IgD-negative memory B cell (primary cell): ENCODE results near the gene MED12L. TPM values are rescaled to one million over a fixed set of nuclear protein-coding genes. Genes with fewer than 3 reads are reported as not detected.

ENCODE experiments used
- H3K27ac Mint-ChIP-seq, 3 donors: one replicate each; pipeline ENCODE4 v1.8.0; 2020 to 2022; ENCODE audit warnings: mild to moderate bottlenecking in 3 of 3, mixed read lengths in 3 of 3, moderate library complexity in 1 of 3
- H3K27me3 Mint-ChIP-seq: one replicate; pipeline ENCODE4 v1.8.0; 2021; ENCODE audit warnings: mixed read lengths
- H3K36me3 Mint-ChIP-seq: one replicate; pipeline ENCODE4 v1.8.0; 2020; ENCODE audit warnings: mild to moderate bottlenecking, mixed read lengths
- H3K4me1 Mint-ChIP-seq, 3 donors: one replicate each; pipeline ENCODE4 v1.8.0; 2020 to 2022; ENCODE audit warnings: mixed read lengths in 3 of 3, mild to moderate bottlenecking in 1 of 3
- H3K4me3 Mint-ChIP-seq, 4 donors: one replicate each; pipeline ENCODE4 v1.8.0; 2020 to 2022; ENCODE audit warnings: mild to moderate bottlenecking in 4 of 4, mixed read lengths in 4 of 4, moderate library complexity in 3 of 4
- H3K9me3 Mint-ChIP-seq, 3 donors: one replicate each; pipeline ENCODE4 v1.8.0; 2020 to 2021; ENCODE audit warnings: mixed read lengths in 3 of 3, mild to moderate bottlenecking in 1 of 3
- polyA plus RNA-seq: library from polyadenylated mRNA; unstranded; fragments of 300-500 nt; fragmentation: Illumina TruSeq; gene quantifications from one replicate; pipeline ENCODE4 v1.2.3, GENCODE V29; 2021

MED12L gene
- polyA plus RNA-seq, 1 donor from 2014 or later = 0.05 TPM

GRCh38 chr3:151276687-151277042 is 191.2 kb downstream of the MED12L start:
- H3K9me3 Mint-ChIP-seq = no peaks in the 10 kb centered on the region
- H3K27ac Mint-ChIP-seq = peak overlapping the region; percentile 93 to 99 (median 97)
- no peaks in the 10 kb centered on the region for H3K27me3 Mint-ChIP-seq
- H3K36me3 Mint-ChIP-seq = no peaks in the 10 kb centered on the region
- H3K4me3 Mint-ChIP-seq = peak overlapping the region; percentile 72 to 82 (median 76)
- peaks cover 44 to 62% (median 55%) of the 10 kb centered on the region in 3 donors for H3K4me1 Mint-ChIP-seq

GRCh38 chr3:151278230-151278629 is 192.8 kb downstream of the MED12L start, which contains the start of gene P2RY14:
TSS of gene P2RY14 (minus strand) at chr3:151278542. CDS start at chr3:151214316, 64,226 bp downstream.
- Mint-ChIP-seq H3K27me3 (no peaks in the 10 kb centered on the region), H3K4me1 (peaks cover 44 to 58% (median 56%) of the 10 kb centered on the region in 3 donors), H3K36me3 (no peaks in the 10 kb centered on the region), H3K9me3 (no peaks in the 10 kb centered on the region), H3K4me3 (peak within 1 kb of the TSS; percentile 37 to 82 (median 60)), H3K27ac (peak within 1 kb of the TSS; percentile 75 to 99 (median 97))

GRCh38 chr3:151281671-151282324 is 196.3 kb downstream of the MED12L start:
- H3K4me3 Mint-ChIP-seq = no peak overlapping the region
- peaks cover 22 to 25% (median 25%) of the 10 kb centered on the region in 3 donors for H3K4me1 Mint-ChIP-seq
- no peaks in the 10 kb centered on the region for H3K27me3 Mint-ChIP-seq
- H3K9me3 Mint-ChIP-seq = no peaks in the 10 kb centered on the region
- H3K36me3 Mint-ChIP-seq = no peaks in the 10 kb centered on the region
- H3K27ac Mint-ChIP-seq = peak overlapping the region in 1 of 3 donors; percentile 17

- Mint-ChIP-seq H3K36me3 (no peaks in the 10 kb centered on the region), H3K27me3 (no peaks in the 10 kb centered on the region), H3K27ac (peak overlapping the region in 1 of 3 donors; percentile 11), H3K9me3 (no peaks in the 10 kb centered on the region), H3K4me3 (no peak overlapping the region), H3K4me1 (peaks cover 16 to 20% (median 19%) of the 10 kb centered on the region in 3 donors)
Observed at GRCh38 chr3:151282921-151283320, 197.5 kb downstream of the MED12L start.

GRCh38 chr3:151283387-151283786 is 197.9 kb downstream of the MED12L start:
- H3K27me3 Mint-ChIP-seq = no peaks in the 10 kb centered on the region
- H3K36me3 Mint-ChIP-seq = no peaks in the 10 kb centered on the region
- no peaks in the 10 kb centered on the region for H3K9me3 Mint-ChIP-seq
- peak overlapping the region in 1 of 4 donors; percentile 39 for H3K4me3 Mint-ChIP-seq
- no peak overlapping the region for H3K27ac Mint-ChIP-seq
- H3K4me1 Mint-ChIP-seq = peaks cover 13 to 16% (median 14%) of the 10 kb centered on the region in 3 donors

- Mint-ChIP-seq H3K4me3 (no peak overlapping the region), H3K27me3 (no peaks in the 10 kb centered on the region), H3K4me1 (peaks cover 7 to 10% (median 8%) of the 10 kb centered on the region in 3 donors)
Observed at GRCh38 chr3:151283907-151284461, 198.5 kb downstream of the MED12L start.

GRCh38 chr3:151285940-151286339 is 200.5 kb downstream of the MED12L start:
- Mint-ChIP-seq H3K4me3 (no peak overlapping the region), H3K27me3 (no peaks in the 10 kb centered on the region), H3K36me3 (no peaks in the 10 kb centered on the region), H3K9me3 (no peaks in the 10 kb centered on the region), H3K4me1 (peaks cover 0 to 3% (median 0%) of the 10 kb centered on the region in 3 donors), H3K27ac (no peak overlapping the region)

More at GRCh38 chr3:151283907-151284461, 198.5 kb downstream of the MED12L start:
- Mint-ChIP-seq H3K9me3 (no peaks in the 10 kb centered on the region), H3K36me3 (no peaks in the 10 kb centered on the region), H3K27ac (no peak overlapping the region)

- no peaks in the 10 kb centered on the region for H3K4me1 Mint-ChIP-seq
- H3K27ac Mint-ChIP-seq = no peak overlapping the region
- no peaks in the 10 kb centered on the region for H3K9me3 Mint-ChIP-seq
- H3K4me3 Mint-ChIP-seq = no peak overlapping the region
- no peaks in the 10 kb centered on the region for H3K36me3 Mint-ChIP-seq
- H3K27me3 Mint-ChIP-seq = peaks cover 3% of the 10 kb centered on the region
Observed at GRCh38 chr3:151289445-151289844, 204.0 kb downstream of the MED12L start.

- Mint-ChIP-seq H3K27ac (no peak overlapping the region), H3K27me3 (peaks cover 3% of the 10 kb centered on the region), H3K4me1 (no peaks in the 10 kb centered on the region), H3K4me3 (no peak overlapping the region), H3K36me3 (no peaks in the 10 kb centered on the region), H3K9me3 (no peaks in the 10 kb centered on the region)
Observed at GRCh38 chr3:151290673-151291072, 205.2 kb downstream of the MED12L start.

- no peak overlapping the region for H3K4me3 Mint-ChIP-seq
- peaks cover 3% of the 10 kb centered on the region for H3K27me3 Mint-ChIP-seq
- no peaks in the 10 kb centered on the region for H3K36me3 Mint-ChIP-seq
- no peak overlapping the region for H3K27ac Mint-ChIP-seq
- H3K4me1 Mint-ChIP-seq = no peaks in the 10 kb centered on the region
- H3K9me3 Mint-ChIP-seq = no peaks in the 10 kb centered on the region
Observed at GRCh38 chr3:151293127-151293526, 207.7 kb downstream of the MED12L start.

GRCh38 chr3:151296226-151296625 is 210.8 kb downstream of the MED12L start:
- H3K9me3 Mint-ChIP-seq = no peaks in the 10 kb centered on the region
- peaks cover 9% of the 10 kb centered on the region for H3K27me3 Mint-ChIP-seq
- H3K4me3 Mint-ChIP-seq = no peak overlapping the region
- H3K36me3 Mint-ChIP-seq = no peaks in the 10 kb centered on the region
- no peaks in the 10 kb centered on the region for H3K4me1 Mint-ChIP-seq
- no peak overlapping the region for H3K27ac Mint-ChIP-seq

- Mint-ChIP-seq H3K4me3 (no peak overlapping the region), H3K4me1 (no peaks in the 10 kb centered on the region), H3K9me3 (no peaks in the 10 kb centered on the region), H3K36me3 (no peaks in the 10 kb centered on the region), H3K27ac (no peak overlapping the region), H3K27me3 (peaks cover 9% of the 10 kb centered on the region)
Observed at GRCh38 chr3:151297429-151297828, 212.0 kb downstream of the MED12L start.

- H3K36me3 Mint-ChIP-seq = no peaks in the 10 kb centered on the region
- no peak overlapping the region for H3K27ac Mint-ChIP-seq
- no peaks in the 10 kb centered on the region for H3K9me3 Mint-ChIP-seq
- H3K4me1 Mint-ChIP-seq = no peaks in the 10 kb centered on the region
- H3K27me3 Mint-ChIP-seq = peaks cover 11% of the 10 kb centered on the region
- no peak overlapping the region for H3K4me3 Mint-ChIP-seq
Observed at GRCh38 chr3:151299006-151299405, 213.5 kb downstream of the MED12L start.

- H3K27ac Mint-ChIP-seq = peak overlapping the region in 1 of 3 donors; percentile 6
- H3K4me3 Mint-ChIP-seq = no peak overlapping the region
- no peaks in the 10 kb centered on the region for H3K36me3 Mint-ChIP-seq
Observed at GRCh38 chr3:151300539-151300938, 215.1 kb downstream of the MED12L start.

GRCh38 chr3:151301787-151302186 is 216.3 kb downstream of the MED12L start:
- no peaks in the 10 kb centered on the region for H3K9me3 Mint-ChIP-seq
- no peak overlapping the region for H3K27ac Mint-ChIP-seq

More at GRCh38 chr3:151300539-151300938, 215.1 kb downstream of the MED12L start:
- Mint-ChIP-seq H3K27me3 (peaks cover 14% of the 10 kb centered on the region), H3K9me3 (no peaks in the 10 kb centered on the region), H3K4me1 (no peaks in the 10 kb centered on the region)

GRCh38 chr3:151303751-151304150 is 218.3 kb downstream of the MED12L start:
- Mint-ChIP-seq H3K27ac (no peak overlapping the region), H3K9me3 (no peaks in the 10 kb centered on the region), H3K4me3 (no peak overlapping the region), H3K27me3 (peaks cover 14% of the 10 kb centered on the region), H3K36me3 (no peaks in the 10 kb centered on the region), H3K4me1 (no peaks in the 10 kb centered on the region)

More at GRCh38 chr3:151301787-151302186, 216.3 kb downstream of the MED12L start:
- Mint-ChIP-seq H3K36me3 (no peaks in the 10 kb centered on the region), H3K27me3 (peaks cover 14% of the 10 kb centered on the region), H3K4me1 (no peaks in the 10 kb centered on the region), H3K4me3 (no peak overlapping the region)
